ENCODE results near the gene CDH23.

DNA sequence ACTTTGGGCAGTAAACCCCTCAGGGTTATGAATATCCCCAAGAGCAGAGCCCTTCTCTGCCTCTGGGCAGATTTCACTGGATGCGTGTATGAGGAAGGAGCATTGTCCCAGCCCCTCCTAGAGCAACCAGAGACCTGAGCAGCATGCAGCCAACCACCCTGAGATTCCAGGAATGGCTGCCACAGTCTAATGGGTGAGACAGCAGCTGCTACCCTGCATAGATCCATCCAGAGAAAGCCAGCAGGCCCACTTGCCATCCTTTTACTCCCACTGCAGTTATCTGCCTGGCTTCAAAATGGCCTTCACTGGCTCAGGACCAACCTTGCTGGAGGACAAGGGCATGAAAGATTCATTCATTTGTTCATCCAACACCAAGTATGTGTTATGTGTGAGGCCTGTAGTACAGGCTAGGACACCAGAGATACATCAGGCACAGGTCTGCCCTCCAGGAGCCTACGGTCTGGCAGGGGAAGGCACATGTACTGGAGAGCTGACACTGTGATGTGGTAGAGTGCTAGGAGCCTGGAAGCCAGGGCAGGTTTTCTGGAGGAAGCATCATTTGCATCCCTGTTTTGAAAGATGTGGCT is 349.0 kb downstream of the CDH23 start:
- TF ChIP-seq EZH2phosphoT487 (IDR thresholded peaks at IDR 0.05; ENCODE audit: low read length) (no peak), CTCF (IDR thresholded peaks at IDR 0.05; ENCODE audit: low read length) (no peak)

All from MM.1S (cell line).